ENCODE measurements around the gene RPL10.

Gene RPL10

DNA sequence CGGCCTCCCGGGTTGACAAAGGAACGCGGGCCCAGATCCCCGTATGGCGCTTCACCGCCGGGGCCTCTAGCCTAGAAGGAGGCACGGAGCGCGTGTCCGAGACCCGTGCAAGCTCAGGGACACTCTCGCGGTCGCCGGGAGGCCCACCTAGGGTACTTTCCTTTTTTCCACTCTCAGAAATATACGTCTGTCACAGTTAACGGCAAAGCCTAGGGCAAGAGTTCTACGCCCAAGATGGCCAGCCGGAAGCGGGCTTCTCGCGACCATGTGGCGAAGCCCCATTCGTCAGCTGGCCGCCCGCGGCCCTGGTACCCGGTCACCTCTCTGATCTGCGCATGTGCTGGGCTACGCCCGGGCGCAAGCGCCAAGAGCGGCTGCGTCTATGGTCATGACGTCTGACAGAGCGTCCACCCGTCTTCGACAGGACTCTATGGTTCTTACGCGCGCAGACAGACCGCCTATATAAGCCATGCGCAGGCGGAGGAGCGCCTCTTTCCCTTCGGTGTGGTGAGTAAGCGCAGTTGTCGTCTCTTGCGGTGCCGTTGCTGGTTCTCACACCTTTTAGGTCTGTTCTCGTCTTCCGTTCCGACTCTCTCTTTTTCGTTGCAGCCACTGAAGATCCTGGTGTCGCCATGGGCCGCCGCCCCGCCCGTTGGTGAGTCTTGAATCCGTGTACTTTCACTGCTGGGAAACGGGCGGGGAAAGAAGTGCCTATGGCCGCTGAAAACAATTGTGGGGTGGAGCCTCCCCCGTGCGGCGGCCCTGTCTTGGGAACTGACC is at the start of gene RPL10:
Gene RPL10 (plus strand): TSS at position 490 of the 780 bp plus-strand sequence. CDS start 143 bp downstream, at position 633.
- DNase-seq (ENCODE audit: low spot score) = peak; percentile 91

DNA sequence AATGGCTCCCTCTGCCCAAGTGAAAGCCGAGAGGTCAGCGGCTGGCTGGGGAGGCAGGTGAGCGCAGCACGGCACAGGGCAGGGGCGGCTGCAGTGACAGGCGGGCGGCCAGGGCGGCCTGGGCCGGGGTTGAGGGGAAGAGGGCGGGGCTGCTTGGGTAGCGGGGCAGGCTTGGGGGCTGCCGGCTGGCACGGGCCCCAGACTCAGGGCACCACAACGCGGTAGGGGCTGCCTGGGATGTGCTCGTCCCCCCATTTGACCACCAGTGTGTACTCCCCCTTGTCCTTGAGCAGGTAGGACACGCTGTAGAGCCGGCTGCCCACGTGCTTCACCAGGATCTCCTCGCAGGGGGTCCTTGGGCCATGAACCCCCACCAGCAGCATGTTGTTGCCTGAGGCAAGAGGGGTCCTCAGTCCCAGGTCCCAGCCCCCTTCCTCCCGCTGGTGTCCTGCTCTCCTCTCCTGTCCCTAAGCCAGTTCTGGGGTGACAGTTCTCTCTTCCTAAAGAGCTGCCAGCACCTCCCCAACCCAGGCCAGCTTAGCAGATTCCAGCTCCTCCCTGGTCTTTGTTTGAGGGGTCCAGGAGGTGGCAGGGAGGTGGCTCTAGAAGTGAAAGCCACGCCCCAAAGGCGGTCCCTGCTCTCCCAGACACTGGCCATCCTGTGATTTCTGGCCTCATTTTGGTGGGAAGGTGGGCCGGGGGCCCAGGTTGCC is 49.4 kb upstream of the RPL10 start:
- DNase-seq (ENCODE audit: low spot score) = no peak

DNA sequence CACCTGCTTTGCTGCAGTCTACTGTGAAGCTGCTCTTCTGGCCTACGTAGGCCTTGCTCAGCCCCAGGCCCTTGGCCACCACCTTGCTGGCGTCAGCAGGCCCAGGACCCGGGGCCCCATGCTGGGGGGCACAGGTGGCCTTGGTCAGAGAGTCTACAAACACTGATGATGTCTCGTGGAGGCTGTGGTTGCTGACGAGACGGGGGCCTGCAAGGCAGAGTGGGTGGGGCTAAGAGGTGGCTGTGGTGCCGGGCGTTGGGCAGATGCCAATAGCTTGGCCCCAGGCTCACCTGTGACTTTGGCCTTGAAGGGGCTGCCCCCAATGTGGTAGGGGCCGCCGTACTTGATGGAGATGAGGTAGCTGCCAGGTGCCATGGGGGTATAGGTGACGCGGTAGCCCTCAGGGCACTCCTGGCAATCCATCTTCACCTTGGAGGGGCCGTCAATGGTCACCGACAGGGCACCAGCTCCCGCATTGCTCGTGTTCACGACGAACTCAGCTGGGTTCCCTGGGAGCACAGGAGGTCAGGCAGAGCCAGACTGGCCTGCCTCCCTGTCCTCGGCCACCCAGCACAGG is 48.7 kb upstream of the RPL10 start:
- DNase-seq (ENCODE audit: low spot score) = no peak

DNA sequence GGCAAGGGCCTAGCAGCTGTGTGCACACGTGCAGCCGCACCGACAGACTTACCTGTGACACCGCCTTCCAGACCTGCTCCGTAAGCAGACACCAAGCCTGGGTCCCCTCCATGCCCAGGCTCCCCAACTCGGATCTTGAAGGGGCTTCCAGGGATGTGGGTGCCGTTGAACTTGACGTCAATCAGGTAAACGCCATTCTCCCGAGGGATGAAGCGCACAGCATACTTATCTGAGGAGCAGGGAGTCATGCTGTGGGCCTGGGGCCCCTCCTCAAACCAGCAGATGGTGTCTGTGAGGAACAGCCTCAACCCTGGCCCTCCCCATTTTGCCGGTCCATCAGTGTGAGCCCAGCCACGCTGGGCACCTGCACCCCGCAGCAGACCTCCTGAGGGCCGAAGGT is 48.2 kb upstream of the RPL10 start:
- no peak for DNase-seq (ENCODE audit: low spot score)

DNA sequence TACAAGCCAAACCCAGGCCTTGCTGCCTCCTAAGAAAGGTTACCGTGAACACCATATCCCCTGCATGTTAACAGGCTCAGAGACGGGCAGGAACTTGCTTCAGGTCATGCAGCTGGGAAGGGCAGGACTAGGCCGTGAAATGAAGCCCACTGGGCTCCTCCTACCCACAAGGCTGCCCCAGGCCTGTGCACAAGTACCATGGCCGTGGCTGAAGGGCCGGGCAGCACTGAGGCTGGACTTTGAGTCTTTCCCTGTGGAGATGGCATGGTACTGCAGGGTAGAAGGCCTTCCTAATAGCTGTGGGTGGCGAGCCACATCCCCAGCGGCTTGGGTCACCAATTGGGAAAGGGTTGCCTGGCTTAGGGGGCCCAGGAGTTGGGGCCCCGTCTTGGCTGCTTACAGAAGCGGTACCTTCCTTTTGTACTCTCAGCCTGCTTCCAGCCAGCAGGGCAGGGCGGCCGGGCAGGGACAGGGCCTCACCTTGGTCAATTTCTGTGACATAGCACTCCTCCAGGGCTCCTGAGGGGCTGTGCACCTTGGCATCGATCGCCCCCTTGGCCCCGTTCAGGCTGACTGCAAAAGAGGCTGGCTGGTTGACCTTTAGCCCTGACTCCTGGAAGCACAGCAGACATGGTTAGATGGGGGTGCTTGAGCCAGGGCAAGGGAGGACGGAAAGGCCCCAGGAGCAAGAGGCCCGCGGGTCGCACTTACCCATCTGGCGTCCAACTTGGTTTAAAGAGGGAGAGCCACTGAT is 47.6 kb upstream of the RPL10 start:
- DNase-seq (ENCODE audit: low spot score) = no peak

DNA sequence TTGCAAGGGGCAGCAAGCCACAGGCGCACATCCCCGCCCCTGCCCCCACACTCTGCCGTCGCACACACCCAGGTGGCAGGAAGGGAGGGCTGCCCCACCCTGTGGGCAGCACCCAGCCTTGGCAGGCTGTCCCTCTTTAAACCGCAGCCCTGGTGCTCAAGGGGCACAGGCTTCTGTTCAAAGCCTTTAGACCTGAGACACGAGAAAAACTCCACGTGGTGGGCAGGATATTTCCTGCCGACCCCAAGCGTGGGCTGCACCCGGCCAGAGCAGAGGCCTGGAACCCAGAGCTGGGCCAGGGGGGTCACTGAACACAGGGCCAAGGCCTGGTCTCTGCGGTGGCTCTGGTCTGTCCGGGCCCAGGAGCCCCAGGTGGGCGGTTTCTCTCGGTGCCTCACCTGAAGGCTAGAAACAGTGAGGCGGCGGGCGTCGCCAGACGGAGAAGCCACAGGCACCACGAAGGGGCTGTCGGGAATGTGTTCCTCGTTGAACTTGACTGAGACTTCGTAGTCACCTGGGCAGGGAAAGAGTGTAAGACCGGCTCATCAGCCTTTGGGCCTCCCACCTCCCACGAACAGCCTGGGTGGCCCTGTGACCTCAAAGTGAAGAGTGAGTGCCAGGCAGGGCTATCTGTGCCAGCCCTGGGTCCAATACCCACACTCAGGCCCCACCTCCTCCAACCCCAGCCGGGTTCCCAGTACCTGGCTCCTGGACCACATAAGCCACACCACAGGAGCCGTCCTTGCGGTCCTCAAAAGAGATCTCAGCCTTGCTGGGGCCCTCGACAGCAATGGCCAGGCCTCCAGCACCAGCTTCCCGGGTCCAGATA is 46.8 kb upstream of the RPL10 start:
- no peak for DNase-seq (ENCODE audit: low spot score)

DNA sequence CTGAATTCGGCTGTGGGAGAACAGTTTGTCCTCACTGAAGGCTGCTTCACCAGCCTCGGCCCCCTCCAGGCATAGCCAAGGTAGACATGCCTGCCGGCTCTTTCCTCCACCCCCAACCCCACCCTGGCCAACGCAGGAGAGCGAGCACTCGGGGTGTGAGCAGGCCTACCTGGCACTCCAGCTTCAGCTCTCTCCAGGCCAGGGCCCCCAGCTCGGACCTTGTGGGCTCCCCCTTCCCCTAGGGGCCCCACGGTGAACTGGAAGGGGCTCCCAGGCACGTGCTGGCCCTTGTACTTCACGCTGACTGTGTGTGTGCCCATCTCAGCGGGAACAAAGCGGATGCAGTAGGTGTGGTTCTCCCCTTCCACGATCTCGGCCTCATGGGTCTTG is 46.2 kb upstream of the RPL10 start:
- no peak for DNase-seq (ENCODE audit: low spot score)

DNA sequence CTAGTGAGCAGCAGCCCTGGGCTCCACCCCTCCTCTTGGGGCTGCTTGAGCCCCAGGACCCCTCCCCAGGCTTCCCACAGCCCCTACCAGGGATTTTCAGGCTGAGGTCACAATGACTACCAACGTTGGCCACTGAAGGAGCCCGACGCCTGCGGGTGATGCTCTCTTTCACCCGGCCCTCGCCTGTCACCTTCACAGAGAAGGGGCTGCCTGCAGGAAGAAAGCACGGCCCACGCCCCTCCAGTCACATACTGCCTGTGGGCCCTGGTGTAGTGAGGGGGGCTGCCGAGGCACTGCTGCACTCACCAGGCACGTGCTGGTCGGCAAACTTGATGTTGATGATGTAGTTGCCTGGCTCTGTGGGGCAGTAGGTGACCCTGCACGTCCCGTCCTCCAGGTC is 45.7 kb upstream of the RPL10 start:
- no peak for DNase-seq (ENCODE audit: low spot score)

DNA sequence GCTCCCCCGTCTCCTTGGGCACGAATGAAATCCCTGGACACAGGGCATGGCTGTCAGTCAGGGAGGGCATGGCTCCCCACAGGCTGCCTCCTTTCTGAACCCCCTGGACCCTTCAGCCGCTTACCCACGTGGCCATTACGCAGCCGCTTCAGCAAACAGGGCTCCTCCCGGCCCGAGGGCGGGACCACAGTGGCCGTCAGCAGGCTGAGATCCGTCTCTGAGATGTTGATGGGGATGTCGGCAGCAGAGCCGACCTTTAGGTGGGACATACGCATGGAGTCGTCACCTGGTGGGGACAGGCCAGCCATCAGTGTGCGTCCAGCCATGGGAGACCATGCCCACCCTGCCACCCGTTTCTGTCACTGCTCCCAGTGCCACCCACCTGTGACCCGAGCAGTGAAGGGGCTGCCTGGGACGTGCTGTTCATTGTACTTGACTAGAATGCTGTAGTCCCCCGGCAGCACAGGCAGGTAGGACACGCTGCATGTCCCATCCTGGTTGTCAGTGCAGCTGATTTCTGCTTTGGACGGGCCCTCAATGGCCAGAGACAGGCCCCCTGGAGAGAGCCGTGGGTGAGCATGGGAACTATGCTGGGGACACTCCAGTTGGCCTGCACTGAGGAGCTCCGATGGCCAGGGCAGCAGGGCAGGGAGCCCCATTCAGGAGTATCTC is 44.9 kb upstream of the RPL10 start:
- no peak for DNase-seq (ENCODE audit: low spot score)

DNA sequence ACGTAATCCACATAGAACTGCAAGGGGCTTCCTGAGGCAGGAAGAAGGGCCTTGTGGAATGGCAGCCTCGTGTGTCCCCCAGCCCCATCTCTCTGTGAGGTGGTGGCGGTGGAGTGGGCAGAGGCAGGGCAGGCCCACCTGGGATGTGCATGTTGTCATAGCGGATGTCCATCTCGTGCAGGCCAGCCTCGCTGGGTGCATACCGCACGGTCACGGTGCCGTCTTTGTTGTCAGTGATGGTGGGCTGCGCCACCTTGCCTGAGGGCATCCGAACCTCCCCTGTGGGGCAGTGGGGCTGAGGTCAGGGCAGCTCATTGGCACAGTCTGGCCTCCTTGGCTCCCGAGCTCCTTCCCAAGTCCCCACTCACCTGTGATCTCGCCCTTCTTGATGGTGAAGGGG is 44.2 kb upstream of the RPL10 start:
- no peak for DNase-seq (ENCODE audit: low spot score)

DNA sequence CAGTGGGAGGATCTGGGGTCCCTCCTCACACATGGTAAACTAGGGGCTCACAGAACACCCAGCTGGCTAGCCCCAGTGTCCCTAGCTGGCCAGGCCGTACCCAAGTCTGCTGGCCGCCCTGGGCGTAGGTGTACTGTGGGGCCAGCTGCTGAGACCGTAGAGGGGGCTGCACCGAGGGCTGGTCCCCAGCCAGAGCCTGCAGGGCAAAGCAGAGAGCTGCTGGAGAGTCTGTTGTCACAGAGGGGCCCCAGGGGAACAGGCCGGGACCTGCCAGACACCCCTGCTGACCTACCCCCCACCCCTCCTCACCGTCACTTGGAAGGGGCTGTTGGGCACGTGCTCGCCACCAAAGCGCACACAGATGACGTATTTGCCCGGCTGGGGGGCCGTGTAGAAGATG is 43.7 kb upstream of the RPL10 start:
- no peak for DNase-seq (ENCODE audit: low spot score)

DNA sequence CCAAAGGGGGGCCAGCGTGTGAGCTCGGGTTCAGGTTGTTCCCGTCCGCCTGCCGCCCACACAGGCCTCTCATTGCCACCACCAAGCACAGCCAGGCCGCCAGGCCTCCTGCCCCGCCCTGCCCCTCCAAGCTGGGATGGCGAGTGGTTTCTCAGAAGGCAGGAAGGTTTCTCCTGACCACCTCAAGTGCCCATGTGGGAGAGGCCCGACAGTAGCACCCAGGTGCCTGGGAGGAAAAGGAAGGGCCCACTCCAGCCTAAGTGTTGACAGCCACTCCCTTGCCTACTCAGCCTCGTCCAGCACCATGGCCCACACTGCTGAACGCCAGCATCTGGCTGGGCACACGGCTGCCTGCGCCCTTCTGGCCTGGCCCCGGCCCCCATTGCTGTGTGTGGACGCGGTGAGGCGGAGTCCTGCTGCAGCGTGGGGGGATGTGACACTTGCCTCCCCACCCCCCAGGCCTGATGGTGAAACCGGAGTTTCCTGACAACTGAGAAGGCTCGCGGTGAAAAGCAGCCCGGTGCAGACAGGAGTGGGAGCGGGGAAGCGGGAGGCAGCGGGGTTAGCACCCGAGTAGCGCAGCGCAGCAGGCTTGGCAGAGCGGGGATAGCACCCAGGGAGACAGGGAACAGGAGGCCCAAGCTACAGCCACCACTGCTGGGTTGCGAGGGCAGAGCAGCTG is 42.9 kb upstream of the RPL10 start:
- DNase-seq (ENCODE audit: low spot score) = no peak

DNA sequence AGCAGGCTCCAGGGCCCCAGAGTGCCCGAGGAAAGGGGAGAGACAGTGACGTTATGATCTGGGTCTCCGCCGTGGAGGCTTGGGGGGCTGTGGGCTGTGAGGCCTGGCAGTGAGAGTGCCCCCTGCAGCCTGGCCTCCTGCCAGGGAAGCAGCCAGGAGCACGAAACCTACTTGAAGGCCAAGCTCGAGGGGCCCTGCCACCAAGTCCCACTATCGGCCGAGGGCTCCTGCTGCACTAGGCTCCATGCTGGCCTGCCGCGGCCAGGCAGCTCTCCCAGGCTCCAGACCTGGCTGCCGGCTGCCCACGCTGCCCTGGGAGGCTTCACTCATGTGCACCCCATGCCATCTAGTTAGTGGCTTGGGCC is 42.4 kb upstream of the RPL10 start:
- DNase-seq (ENCODE audit: low spot score) = no peak

DNA sequence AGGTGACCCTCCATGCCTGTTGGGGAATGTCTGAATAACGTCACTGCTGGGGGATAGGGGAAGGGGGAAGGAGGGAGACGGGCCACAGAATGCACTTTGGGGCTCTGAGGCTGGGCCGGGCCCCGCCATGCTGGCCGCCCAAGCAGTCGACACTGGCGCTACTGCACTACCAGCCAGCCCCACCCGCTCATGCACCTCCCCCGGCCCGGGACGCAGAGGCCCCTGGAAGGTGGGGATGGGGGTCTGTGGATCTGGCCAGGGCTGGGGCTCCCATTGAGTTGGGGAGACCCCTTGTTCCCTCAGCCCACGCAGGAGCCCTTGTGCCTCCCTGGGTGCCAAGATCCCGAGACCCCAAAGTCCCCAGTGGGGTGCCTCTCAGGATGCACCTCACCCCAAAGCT is 41.6 kb upstream of the RPL10 start:
- no peak for DNase-seq (ENCODE audit: low spot score)

DNA sequence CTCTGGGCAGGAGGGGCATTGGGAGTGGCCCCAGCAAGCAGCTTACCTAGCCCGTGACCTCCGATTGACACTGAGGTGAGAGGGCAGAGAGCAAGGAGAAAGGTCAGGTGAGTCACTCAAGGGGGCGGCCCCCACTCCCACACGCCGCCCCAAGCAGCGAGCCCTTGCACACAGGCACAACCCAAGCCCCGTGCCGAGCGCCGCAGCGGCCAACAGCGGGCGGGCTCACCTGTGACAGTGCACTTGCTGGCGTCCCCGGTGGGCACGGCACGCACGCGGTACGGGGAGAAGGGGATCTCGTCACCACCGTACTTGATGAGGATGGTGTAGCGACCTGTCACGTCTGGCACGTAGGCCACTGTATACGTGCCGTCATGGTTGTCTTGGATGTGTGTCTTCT is 41.0 kb upstream of the RPL10 start:
- no peak for DNase-seq (ENCODE audit: low spot score)

DNA sequence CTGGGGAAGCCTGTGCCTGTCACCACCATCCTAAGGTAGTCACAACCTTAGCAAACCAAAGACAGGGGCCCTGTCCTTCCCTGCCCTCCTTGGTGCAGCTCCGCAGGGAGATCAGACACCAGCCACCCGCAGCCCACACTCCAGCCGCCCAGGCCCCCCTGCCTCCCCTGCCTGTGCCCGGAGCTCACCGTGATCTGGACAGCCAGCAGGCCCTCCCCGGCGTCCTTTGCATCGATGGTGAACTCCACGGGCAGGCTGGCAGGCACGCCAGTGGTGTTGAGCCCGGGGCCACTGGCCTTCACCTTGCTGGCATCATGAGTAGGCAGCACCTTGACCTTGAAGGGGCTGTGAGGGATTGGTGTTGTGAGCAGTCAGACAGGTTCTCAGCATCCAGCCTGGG is 40.2 kb upstream of the RPL10 start:
- no peak for DNase-seq (ENCODE audit: low spot score)

DNA sequence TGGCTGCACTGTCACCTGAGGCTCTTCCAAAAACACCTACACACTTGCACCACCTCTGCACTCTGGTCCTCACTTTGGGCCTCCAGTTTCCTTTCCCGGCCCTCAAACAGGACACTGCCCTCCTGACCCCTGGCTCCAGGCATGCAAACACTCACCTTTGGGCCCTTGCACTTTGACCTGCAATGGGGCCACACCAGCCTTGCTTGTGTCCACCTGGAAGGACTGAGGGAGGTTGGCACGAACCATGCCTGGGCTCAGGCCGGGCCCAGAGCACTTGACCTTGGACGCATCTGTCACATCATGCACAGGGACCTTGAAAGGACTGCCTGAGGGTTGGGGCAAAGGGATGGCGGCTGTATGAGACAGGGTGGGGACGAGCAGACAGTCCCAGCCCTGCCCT is 39.3 kb upstream of the RPL10 start:
- no peak for DNase-seq (ENCODE audit: low spot score)

DNA sequence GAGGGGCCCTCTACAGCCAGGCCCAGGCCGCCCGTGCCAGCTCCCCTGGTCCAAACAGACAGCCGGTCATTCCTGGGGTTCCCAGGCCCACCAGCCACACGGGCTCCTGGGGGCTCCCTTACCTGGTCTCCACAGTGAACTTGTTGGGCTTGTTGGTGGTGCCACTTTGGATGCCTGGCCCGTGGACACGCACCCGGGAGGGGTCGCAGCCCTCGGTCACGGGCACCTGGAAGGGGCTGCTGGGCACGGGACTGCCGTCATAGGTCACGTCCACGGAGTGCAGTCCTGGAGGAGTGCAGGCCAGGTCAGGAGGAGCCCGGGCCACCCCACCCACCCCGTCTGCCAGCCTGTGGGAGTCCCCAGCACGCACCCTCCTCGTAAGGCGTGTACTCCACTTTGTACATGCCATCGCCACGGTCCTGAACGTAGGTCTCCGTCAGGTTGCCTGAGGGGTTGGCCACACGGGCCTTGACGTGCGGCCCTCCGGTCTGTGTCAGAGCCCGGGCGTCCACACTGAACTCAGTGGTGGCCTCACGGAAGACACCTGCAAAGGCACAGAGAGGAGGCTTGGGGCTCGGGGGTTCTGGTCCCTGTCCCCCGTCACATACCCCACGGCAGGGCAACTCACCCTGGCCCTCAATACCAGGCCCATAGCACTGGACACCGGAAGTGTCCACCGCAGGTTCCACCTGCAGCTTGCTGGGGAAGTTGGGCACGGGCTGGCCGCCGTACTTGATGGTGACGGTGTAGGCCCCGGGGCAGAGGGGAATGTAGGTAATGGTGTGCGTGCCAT is 38.6 kb upstream of the RPL10 start:
- no peak for DNase-seq (ENCODE audit: low spot score)

DNA sequence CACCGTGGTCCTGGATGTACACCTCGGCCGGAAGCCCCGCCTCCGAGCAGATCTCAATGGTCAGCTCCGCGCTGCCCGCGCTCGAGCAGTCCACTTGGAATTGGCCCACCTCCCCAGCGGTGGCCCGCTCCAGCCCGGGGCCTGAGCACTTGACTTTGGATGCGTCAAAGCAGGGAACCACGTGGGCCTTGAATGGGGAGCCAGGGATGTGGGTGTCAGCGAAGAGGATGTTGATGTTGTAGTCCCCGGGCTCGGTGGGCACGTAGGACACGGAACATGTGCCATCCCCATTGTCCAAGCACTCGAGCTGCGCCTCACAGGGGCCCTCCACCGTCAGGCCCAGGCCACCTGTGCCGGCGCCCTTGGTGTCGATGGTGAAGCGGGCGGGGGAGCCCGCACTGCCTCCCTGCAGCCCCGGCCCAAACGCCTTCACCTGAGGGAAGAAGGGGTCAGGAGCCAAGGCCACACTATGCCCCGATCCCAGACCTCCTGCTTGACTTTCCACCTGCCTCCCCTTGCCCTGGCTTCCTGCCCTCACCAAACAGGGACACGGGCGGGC is 37.9 kb upstream of the RPL10 start:
- DNase-seq (ENCODE audit: low spot score) = no peak

Measured in D341Med (cell line).